Mucosa of descending colon (tissue), 3 donors: ENCODE results near the gene POGLUT2. TPM values are rescaled to one million over a fixed set of nuclear protein-coding genes. Genes with fewer than 3 reads are reported as not detected.

Experiments used
- total RNA-seq, 3 donors: library from RNA; stranded (reverse); fragmentation: NEBNext Ultra II Directional in 2 of 3; extraction: Animal tissue kit (Norgen Biotek cat#: 25700) in 2 of 3; gene quantifications; one replicate each; pipeline versions ENCODE4 v1.2.1 to v1.2.4, GENCODE V29; 2021 to 2023
- donor health status: DM: no; HTN: no; CAD: no; lungs with moderate emphysema.
- donor health status: DM: no; HTN: no; CAD: no.
- donor health status: DM: no; HTN: yes; CAD: no.

Gene POGLUT2
- total RNA-seq, 3 donors from 2014 or later: 0.72 to 3.9 (median 1.7) TPM

Other genes with a start within 250 kb of the POGLUT2 start
- gene TPP2, start 202.0 kb downstream of the POGLUT2 start, total RNA-seq: 10 to 100 TPM; 37.6 to 44.0 (median 38.2) TPM
- not detected for gene METTL21C, start 103.9 kb downstream of the POGLUT2 start, total RNA-seq
- 1 to 10 TPM; 2.1 to 5.7 (median 3.7) TPM for gene TEX30, start 25.2 kb downstream of the POGLUT2 start, total RNA-seq
- gene BIVM, start 143 bp upstream of the POGLUT2 start, total RNA-seq: 10 to 100 TPM; 15.5 to 21.2 (median 17.1) TPM
- gene ERCC5, start 47.1 kb upstream of the POGLUT2 start, total RNA-seq: 10 to 100 TPM; 58.6 to 85.0 (median 62.7) TPM